ENCODE results near the gene RAD51AP1. TPM values are rescaled to one million over a fixed set of nuclear protein-coding genes. Genes with fewer than 3 reads are reported as not detected.
A peak's percentile ranks its signal among the peaks of the same experiment; 100 is the strongest.

The RAD51AP1 gene
- total RNA-seq, 1 donor from 2014 or later, result 5.6 TPM

- peaks cover 19% of the 10 kb centered on the region for H3K4me1 Mint-ChIP-seq
- ATAC-seq (ENCODE audit: low read depth) (no peak), DNase-seq (no peak)
- no peak overlapping the region for H3K27ac Mint-ChIP-seq
- ChIA-PET CTCF (interaction anchor here (0.6 to 1.6 kb wide), 5 partner anchors 40 to 89 kb away, joined by 3 to 8 read pairs (median 3); partner anchors contain the start of genes AKAP3, NDUFA9 and RAD51AP1), POLR2A (interaction anchor here (1.3 kb wide), 2 partner anchors 37 to 45 kb away, joined by 4 to 9 read pairs; partner anchors contain the start of genes AKAP3 and NDUFA9)
- H3K36me3 Mint-ChIP-seq (ENCODE audit: low read depth), result peaks cover 17% of the 10 kb centered on the region
- no peak overlapping the region for H3K4me3 Mint-ChIP-seq
- no peaks in the 10 kb centered on the region for H3K27me3 Mint-ChIP-seq
- intact Hi-C loops (cut with micrococcal nuclease), result loop anchor here (1.0 to 2.0 kb wide), 5 partner anchors 37 to 225 kb away; partner anchors contain the start of gene RAD51AP1
- H3K9me3 Mint-ChIP-seq, result no peaks in the 10 kb centered on the region
- no peak for TF ChIP-seq CTCF (IDR thresholded peaks at IDR 0.05)
These were observed 65.3 kb downstream of the RAD51AP1 start for GRCh38 chr12:4603946-4604345.

GRCh38 chr12:4604684-4605193 lies 66.0 kb downstream of the RAD51AP1 start:
- H3K4me1 Mint-ChIP-seq, result peaks cover 19% of the 10 kb centered on the region
- peak; percentile 84 for TF ChIP-seq CTCF (IDR thresholded peaks at IDR 0.05)
- H3K36me3 Mint-ChIP-seq (ENCODE audit: low read depth), result peaks cover 19% of the 10 kb centered on the region
- POLR2A ChIA-PET, result interaction anchor here (1.2 to 1.3 kb wide), 3 partner anchors 34 to 44 kb away, joined by 3 to 9 read pairs (median 4); partner anchors contain the start of genes AKAP3 and NDUFA9
- intact Hi-C loops (cut with micrococcal nuclease), result loop anchor here (1.0 to 2.0 kb wide), 5 partner anchors 37 to 224 kb away; partner anchors contain the start of gene RAD51AP1
- peak overlapping the region; percentile 98 for H3K4me3 Mint-ChIP-seq
- DNase-seq, result peak; percentile 66
- no peaks in the 10 kb centered on the region for H3K9me3 Mint-ChIP-seq
- ATAC-seq (ENCODE audit: low read depth), result peak; percentile 97
- peak overlapping the region; percentile 91 for H3K27ac Mint-ChIP-seq
- CTCF ChIA-PET, result interaction anchor here (0.6 to 1.6 kb wide), 8 partner anchors 18 to 154 kb away, joined by 3 to 8 read pairs (median 3); partner anchors contain the start of genes AKAP3, NDUFA9 and RAD51AP1
- H3K27me3 Mint-ChIP-seq, result no peaks in the 10 kb centered on the region

- ChIA-PET POLR2A (interaction anchor here (0.6 kb wide), 1 partner anchor 214 kb away, joined by 3 read pairs; no protein-coding TSS in a partner anchor), CTCF (no interaction called here)
- H3K4me3 Mint-ChIP-seq, result no peak overlapping the region
These were observed 68.4 kb downstream of the RAD51AP1 start for GRCh38 chr12:4607056-4607455.

GRCh38 chr12:4609071-4609470 lies 70.4 kb downstream of the RAD51AP1 start:
- peaks cover 19% of the 10 kb centered on the region for H3K4me1 Mint-ChIP-seq
- CTCF ChIA-PET, result no interaction called here
- H3K27ac Mint-ChIP-seq, result no peak overlapping the region
- ATAC-seq (ENCODE audit: low read depth), result no peak
- intact Hi-C loops (cut with micrococcal nuclease), result no loop called here
- TF ChIP-seq CTCF (IDR thresholded peaks at IDR 0.05), result no peak
- no peak for DNase-seq
- H3K27me3 Mint-ChIP-seq, result no peaks in the 10 kb centered on the region
- peaks cover 55% of the 10 kb centered on the region for H3K36me3 Mint-ChIP-seq (ENCODE audit: low read depth)
- POLR2A ChIA-PET, result no interaction called here
- H3K4me3 Mint-ChIP-seq, result no peak overlapping the region
- H3K9me3 Mint-ChIP-seq, result no peaks in the 10 kb centered on the region

More at GRCh38 chr12:4607056-4607455, 68.4 kb downstream of the RAD51AP1 start:
- no peaks in the 10 kb centered on the region for H3K27me3 Mint-ChIP-seq
- DNase-seq (no peak), ATAC-seq (ENCODE audit: low read depth) (no peak)
- no peaks in the 10 kb centered on the region for H3K9me3 Mint-ChIP-seq
- peaks cover 19% of the 10 kb centered on the region for H3K4me1 Mint-ChIP-seq
- intact Hi-C loops (cut with micrococcal nuclease), result no loop called here
- H3K36me3 Mint-ChIP-seq (ENCODE audit: low read depth), result peaks cover 39% of the 10 kb centered on the region
- no peak for TF ChIP-seq CTCF (IDR thresholded peaks at IDR 0.05)
- no peak overlapping the region for H3K27ac Mint-ChIP-seq

Other genes starting within 250 kb of the RAD51AP1 start
- gene TIGAR, start 217.7 kb upstream of the RAD51AP1 start, total RNA-seq, result 10.0 and 10.2 TPM in 2 replicates
- gene FGF23, start 159.2 kb upstream of the RAD51AP1 start, total RNA-seq, result not detected in 2 replicates
- gene FGF6, start 93.1 kb upstream of the RAD51AP1 start, total RNA-seq, result not detected in 2 replicates
- 19.0 and 22.1 TPM in 2 replicates for gene DYRK4, start 23.3 kb downstream of the RAD51AP1 start, total RNA-seq
- gene AKAP3, start 110.2 kb downstream of the RAD51AP1 start, total RNA-seq, result 3.4 and 3.7 TPM in 2 replicates
- 108 and 125 TPM in 2 replicates for gene NDUFA9, start 110.2 kb downstream of the RAD51AP1 start, total RNA-seq
- gene GALNT8, start 181.5 kb downstream of the RAD51AP1 start, total RNA-seq, result 1.4 and 1.5 TPM in 2 replicates

Data from activated B cell treated with CpG ODN at 0.5 μM for 24 hours (primary cell).